Measurements from ENCODE around the gene PCDHGA2.
"Not testable (repeated sequence)": the region's sequence is repeated elsewhere in the genome, so short reads cannot be mapped to it uniquely, and the experiment has no call there.

PCDHGA2 gene

GRCh38 chr5:141371572-141372475, 33.3 kb downstream of the PCDHGA2 start:
- in situ Hi-C loops (cut with HindIII; ENCODE audit: low sequenced_read_pairs): no loop called here
- no peak for TF ChIP-seq CTCF (IDR thresholded peaks at IDR 0.05; ENCODE audit: low read depth, low read length, missing control alignments)
- DNase-seq (ENCODE audit: low read depth): no peak
- H3K4me3 ChIP-seq (ENCODE audit: low read depth, low read length): no peak overlapping the region

GRCh38 chr5:141373673-141374317, 35.2 kb downstream of the PCDHGA2 start, which contains the start of gene PCDHGA6:
Gene PCDHGA6 (plus strand): TSS chr5:141373891. CDS start chr5:141374084, 193 bp downstream.
- peak; percentile 46 for TF ChIP-seq CTCF (IDR thresholded peaks at IDR 0.05; ENCODE audit: low read depth, low read length, missing control alignments)
- in situ Hi-C loops (cut with HindIII; ENCODE audit: low sequenced_read_pairs): no loop called here
- no peak for DNase-seq (ENCODE audit: low read depth)
- peak within 1 kb of the TSS; percentile 33 for H3K4me3 ChIP-seq (ENCODE audit: low read depth, low read length)

GRCh38 chr5:141374627-141375026, 36.1 kb downstream of the PCDHGA2 start:
- TF ChIP-seq CTCF (IDR thresholded peaks at IDR 0.05; ENCODE audit: low read depth, low read length, missing control alignments): no peak
- H3K4me3 ChIP-seq (ENCODE audit: low read depth, low read length): no peak overlapping the region
- no peak for DNase-seq (ENCODE audit: low read depth)
- in situ Hi-C loops (cut with HindIII; ENCODE audit: low sequenced_read_pairs): no loop called here

- H3K4me3 ChIP-seq (ENCODE audit: low read depth, low read length); in situ Hi-C loops (cut with HindIII; ENCODE audit: low sequenced_read_pairs); DNase-seq (ENCODE audit: low read depth): not testable (repeated sequence)
Observed at GRCh38 chr5:141375444-141376155, 37.0 kb downstream of the PCDHGA2 start.

GRCh38 chr5:141382469-141383294, 44.1 kb downstream of the PCDHGA2 start, which contains the start of gene PCDHGA7:
Gene PCDHGA7 (plus strand): TSS chr5:141382742. CDS start chr5:141382900, 158 bp downstream.
- in situ Hi-C loops (cut with HindIII; ENCODE audit: low sequenced_read_pairs): no loop called here
- TF ChIP-seq CTCF (IDR thresholded peaks at IDR 0.05; ENCODE audit: low read depth, low read length, missing control alignments): peak; percentile 47
- DNase-seq (ENCODE audit: low read depth): no peak
- peak within 1 kb of the TSS; percentile 43 for H3K4me3 ChIP-seq (ENCODE audit: low read depth, low read length)

GRCh38 chr5:141383345-141383744, 44.8 kb downstream of the PCDHGA2 start:
- peak overlapping the region; percentile 43 for H3K4me3 ChIP-seq (ENCODE audit: low read depth, low read length)
- TF ChIP-seq CTCF (IDR thresholded peaks at IDR 0.05; ENCODE audit: low read depth, low read length, missing control alignments): no peak

More at GRCh38 chr5:141383345-141383744, 44.8 kb downstream of the PCDHGA2 start:
- in situ Hi-C loops (cut with HindIII; ENCODE audit: low sequenced_read_pairs): no loop called here
- DNase-seq (ENCODE audit: low read depth): no peak

Measured in astrocyte of the cerebellum (primary cell).